B cell (primary cell): Measurements from ENCODE around the gene RPL29. TPM values are rescaled to one million over a fixed set of nuclear protein-coding genes. Genes with fewer than 3 reads are reported as not detected.

Experiments used
- ATAC-seq: fragments of 200-7000 bp; cut with Tn5 transposase; one replicate; pipeline ENCODE4 v1.10.0; 2021; ENCODE audit warnings: low read depth, mild to moderate bottlenecking, moderate number of reproducible peaks, moderate library complexity
- CTCF ChIA-PET: fragments of 350-600 bp; sonication (Branson Sonifier 250); formaldehyde crosslinking; loops from one replicate; lab custom pipeline; 2021; ENCODE audit warnings: antibody characterized with exemption, inconsistent platforms; lab: Charles Lee
- POLR2A ChIA-PET: fragments of 350-600 bp; sonication (Branson Sonifier 250); formaldehyde crosslinking; loops from one replicate; lab custom pipeline; 2021; ENCODE audit warnings: antibody characterized with exemption; lab: Charles Lee
- DNase-seq: peaks from one replicate; pipeline ENCODE4 v3.0.0; 2013
- H2AFZ ChIP-seq: 2 replicates; pipeline ENCODE4 v1.6.1; 2012; ENCODE audit warnings: mild to moderate bottlenecking, low read depth, low read length; ENCODE audit not compliant: insufficient read depth, poor library complexity, severe bottlenecking
- H3K27ac ChIP-seq, 2 donors: 1 replicate in 1 of 2; 2 replicates in 1 of 2; pipeline ENCODE4 v1.5.1; 2012 to 2013; ENCODE audit warnings: low read length in 2 of 2, mild to moderate bottlenecking in 2 of 2, moderate library complexity in 1 of 2
- H3K27me3 ChIP-seq, 4 experiments: fragments of 200-600 bp in 1 of 4; sonication (generic) in 1 of 4; replicated peaks in 1 of 4; 1 replicate in 2 of 4; 2 replicates in 2 of 4; pipeline versions ENCODE4 v1.6.1 to v1.7.0; 2013 to 2016; ENCODE audit warnings: low read length in 3 of 4, mild to moderate bottlenecking in 2 of 4, mixed read lengths in 1 of 4, moderate library complexity in 1 of 4; ENCODE audit not compliant: insufficient read depth in 4 of 4, control insufficient read depth in 3 of 4; ENCODE audit errors: control extremely low read depth in 1 of 4
- H3K36me3 ChIP-seq, 2 experiments: replicated peaks in 1 of 2; 1 replicate in 1 of 2; 2 replicates in 1 of 2; pipeline versions ENCODE4 v1.6.1 to v1.7.1; 2013; ENCODE audit warnings: low read length in 1 of 2; ENCODE audit not compliant: insufficient read depth in 2 of 2, control insufficient read depth in 1 of 2; ENCODE audit errors: control extremely low read depth in 1 of 2, extremely low read depth in 1 of 2
- H3K4me1 ChIP-seq, 2 donors: fragments of 200-600 bp in 1 of 2; sonication (generic) in 1 of 2; 1 replicate in 1 of 2; 2 replicates in 1 of 2; pipeline versions ENCODE4 v1.5.1 to v1.6.1; 2013 to 2017; ENCODE audit warnings: low read length in 2 of 2; ENCODE audit not compliant: control insufficient read depth in 2 of 2, insufficient read depth in 2 of 2
- H3K4me2 ChIP-seq: replicated peaks from 2 replicates; pipeline ENCODE3; 2012; ENCODE audit warnings: mild to moderate bottlenecking, low read depth, low read length; ENCODE audit not compliant: poor library complexity, severe bottlenecking
- H3K4me3 ChIP-seq, 5 experiments: fragments of 200-600 bp in 1 of 5; sonication (generic) in 1 of 5; 1 replicate in 3 of 5; 2 replicates in 2 of 5; pipeline versions ENCODE4 v1.5.1 to v1.7.0; 2011 to 2016; ENCODE audit warnings: low read length in 4 of 5, mild to moderate bottlenecking in 4 of 5, low read depth in 2 of 5, control low read depth in 1 of 5, moderate library complexity in 1 of 5; ENCODE audit not compliant: insufficient read depth in 1 of 5; ENCODE audit errors: control extremely low read depth in 1 of 5, extremely low read depth in 1 of 5
- H3K79me2 ChIP-seq: fragments of 200-600 bp; sonication (generic); one replicate; pipeline ENCODE4 v1.6.0; 2016; ENCODE audit warnings: low read length; ENCODE audit not compliant: control insufficient read depth, insufficient read depth
- H3K9ac ChIP-seq: fragments of 200-600 bp; sonication (generic); 2 replicates; pipeline ENCODE4 v1.6.1; 2017; ENCODE audit warnings: mild to moderate bottlenecking, low read length, moderate library complexity
- H3K9me3 ChIP-seq, 3 donors: one replicate each; pipeline versions ENCODE4 v1.6.1 to v1.7.1; 2013; ENCODE audit warnings: low read length in 2 of 3; ENCODE audit not compliant: control insufficient read depth in 2 of 3, insufficient read depth in 1 of 3; ENCODE audit errors: control extremely low read depth in 1 of 3
- H4K20me1 ChIP-seq: 2 replicates; pipeline ENCODE4 v1.6.0; 2012; ENCODE audit warnings: mild to moderate bottlenecking, low read length; ENCODE audit not compliant: insufficient read depth, control insufficient read depth, poor library complexity, severe bottlenecking
- H3K27ac Mint-ChIP-seq: one replicate; pipeline ENCODE4 v1.8.0; 2021; ENCODE audit warnings: mixed read lengths
- H3K27me3 Mint-ChIP-seq: one replicate; pipeline ENCODE4 v1.8.0; 2021; ENCODE audit warnings: mixed read lengths
- H3K4me1 Mint-ChIP-seq: one replicate; pipeline ENCODE4 v1.8.0; 2021; ENCODE audit warnings: mixed read lengths
- H3K4me3 Mint-ChIP-seq: one replicate; pipeline ENCODE4 v1.8.0; 2021; ENCODE audit warnings: mixed read lengths
- H3K9me3 Mint-ChIP-seq: one replicate; pipeline ENCODE4 v1.8.0; 2022; ENCODE audit warnings: mixed read lengths; ENCODE audit not compliant: insufficient read depth
- CTCF ChIP-seq: fragments of 200-600 bp; IDR thresholded peaks from one replicate; pipeline ENCODE4 v1.8.0; 2022; ENCODE audit warnings: antibody characterized with exemption, mild to moderate bottlenecking
- EZH2 ChIP-seq: IDR thresholded peaks from 2 replicates; pipeline ENCODE4 v1.6.1; 2012; ENCODE audit warnings: borderline replicate concordance, low read depth, mild to moderate bottlenecking, moderate library complexity, low read length; ENCODE audit not compliant: insufficient read depth, poor library complexity, severe bottlenecking
- WGBS: methylation state at CpG from one replicate; pipeline ENCODE4 v1.1.5; 2013; ENCODE audit warnings: missing lambda C conversion rate; ENCODE audit not compliant: insufficient coverage; 5-methylcytosine and 5-hydroxymethylcytosine counted together
- intact Hi-C: fragments of 100-400 bp; cut with micrococcal nuclease; formaldehyde crosslinking; loops from one replicate; pipeline ENCODE4 v1.10.0; 2022
- polyA plus RNA-seq: library from polyadenylated mRNA; depleted of rRNA; stranded (reverse); fragments of >200 nt; gene quantifications from 2 replicates; pipeline ENCODE4 v1.2.3, GENCODE V29; 2012
- total RNA-seq, 2 donors: library from RNA; stranded (reverse); fragments of 120-200 nt in 1 of 2; gene quantifications; 1 replicate in 1 of 2; 2 replicates in 1 of 2; pipeline versions ENCODE4 v1.2.3 to v1.2.4, GENCODE V29; 2013 to 2022

Gene RPL29
- total and polyA plus RNA-seq, 2 donors (not counting 1 experiment from before 2014, with no cell fraction given), result 1,552 to 3,787 TPM

DNA sequence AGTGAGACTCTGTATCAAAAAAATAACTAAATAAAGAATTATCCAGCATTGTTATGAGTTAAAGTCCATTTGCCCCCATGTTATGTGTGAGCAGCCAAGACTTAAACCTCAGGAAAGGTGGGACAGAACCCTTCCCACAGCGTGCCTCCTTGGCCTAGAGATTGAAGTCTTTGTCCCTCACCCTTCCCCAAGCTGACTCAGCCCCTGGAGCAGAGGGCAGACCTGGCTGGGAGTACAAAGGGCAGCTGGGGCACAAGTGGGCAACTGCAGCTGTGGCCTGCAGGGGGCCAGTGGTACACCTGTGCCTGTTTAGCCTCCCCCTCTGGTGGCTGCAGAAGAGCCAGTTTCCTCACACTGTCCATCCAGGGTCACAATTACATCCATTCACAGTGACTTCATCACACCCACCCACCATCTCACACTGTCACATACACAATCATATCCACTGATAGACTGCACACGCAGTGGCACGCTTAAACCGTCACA, 13.3 kb downstream of the RPL29 start:
- CTCF ChIA-PET, result interaction anchor here (0.7 to 4.0 kb wide), 10 partner anchors 9 to 243 kb away, joined by 3 to 29 read pairs (median 4); partner anchors contain the start of genes ABHD14B, RPL29, RRP9 and TLR9
- H3K9me3 ChIP-seq, result no peaks in the 10 kb centered on the region
- H3K4me2 ChIP-seq, result peak overlapping the region; percentile 88
- intact Hi-C loops, result no loop called here
- peak overlapping the region; percentile 77 for H3K9ac ChIP-seq
- Mint-ChIP-seq H3K27me3 (no peaks in the 10 kb centered on the region), H3K4me3 (peak overlapping the region; percentile 92), H3K9me3 (no peaks in the 10 kb centered on the region), H3K4me1 (peaks cover 17% of the 10 kb centered on the region), H3K27ac (peak overlapping the region; percentile 93)
- peak overlapping the region; percentile 65 to 76 for H3K27ac ChIP-seq
- TF ChIP-seq EZH2 (no peak), CTCF (peak; percentile 72)
- H3K79me2 ChIP-seq, result peaks cover 17% of the 10 kb centered on the region
- peaks cover 10 to 19% of the 10 kb centered on the region in 2 donors for H3K4me1 ChIP-seq
- H3K36me3 ChIP-seq, result peaks cover 0 to 5% of the 10 kb centered on the region in 2 experiments
- DNase-seq, result peak; percentile 63
- peak overlapping the region; percentile 90 for H2AFZ ChIP-seq
- no peaks in the 10 kb centered on the region for H4K20me1 ChIP-seq
- WGBS, result 12% methylated on average over 4 of the region's 4 CpGs
- POLR2A ChIA-PET, result interaction anchor here (0.6 to 4.0 kb wide), 8 partner anchors 9 to 1638 kb away, joined by 3 to 25 read pairs (median 6); partner anchors contain the start of genes ABHD14A, ABHD14B, PCBP4 and POC1A
- peak overlapping the region; percentile 47 to 68 (median 58) for H3K4me3 ChIP-seq
- H3K27me3 ChIP-seq, result no peaks in the 10 kb centered on the region
- peak; percentile 46 for ATAC-seq

- Histone ChIP-seq H3K4me3 (no peak overlapping the region), H3K27ac (no peak overlapping the region), H3K9ac (no peak overlapping the region), H3K36me3 (peaks cover 0 to 5% of the 10 kb centered on the region in 2 experiments), H3K27me3 (no peaks in the 10 kb centered on the region), H3K4me1 (peaks cover 16 to 26% of the 10 kb centered on the region in 2 donors), H3K79me2 (peaks cover 17% of the 10 kb centered on the region), H3K9me3 (no peaks in the 10 kb centered on the region), H4K20me1 (no peaks in the 10 kb centered on the region), H2AFZ (no peak overlapping the region), H3K4me2 (no peak overlapping the region)
- H3K4me3 Mint-ChIP-seq, result no peak overlapping the region
- TF ChIP-seq EZH2 (no peak), CTCF (no peak)
- ATAC-seq, result no peak
- no peak overlapping the region for H3K27ac Mint-ChIP-seq
- H3K4me1 Mint-ChIP-seq, result peaks cover 30% of the 10 kb centered on the region
- ChIA-PET CTCF (no interaction called here), POLR2A (interaction anchor here (1.5 kb wide), 1 partner anchor 15 kb away, joined by 4 read pairs; the partner anchor contains the start of gene RPL29)
- WGBS, result 98% methylated on average over 8 of the region's 10 CpGs
- DNase-seq, result no peak
- no peaks in the 10 kb centered on the region for H3K27me3 Mint-ChIP-seq
- intact Hi-C loops, result no loop called here
- no peaks in the 10 kb centered on the region for H3K9me3 Mint-ChIP-seq
These were observed 15.4 kb downstream of the RPL29 start for GRCh38 chr3:51980253-51980652.
